ENCODE results near the gene RPGRIP1.

DNA sequence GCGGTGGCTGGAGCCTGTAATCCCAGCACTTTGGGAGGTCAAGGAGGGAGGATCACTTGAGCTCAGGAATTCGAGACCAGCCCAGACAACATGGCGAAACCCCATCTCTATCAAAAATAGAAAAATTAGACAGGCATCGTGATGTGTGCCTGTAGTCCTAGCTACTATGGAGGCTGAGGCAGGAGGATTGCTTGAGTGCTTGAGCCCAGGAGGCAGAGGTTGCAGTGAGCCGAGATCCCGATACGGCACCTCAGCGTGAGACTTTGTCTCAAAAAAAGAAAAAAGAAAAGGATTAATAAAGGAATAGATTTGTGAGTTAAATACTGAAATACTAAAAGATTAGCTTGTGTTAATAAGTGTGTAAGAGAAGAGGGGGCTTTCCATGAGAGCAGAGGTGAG, 29.4 kb downstream of the RPGRIP1 start:
- TF ChIP-seq, protein P1, sequence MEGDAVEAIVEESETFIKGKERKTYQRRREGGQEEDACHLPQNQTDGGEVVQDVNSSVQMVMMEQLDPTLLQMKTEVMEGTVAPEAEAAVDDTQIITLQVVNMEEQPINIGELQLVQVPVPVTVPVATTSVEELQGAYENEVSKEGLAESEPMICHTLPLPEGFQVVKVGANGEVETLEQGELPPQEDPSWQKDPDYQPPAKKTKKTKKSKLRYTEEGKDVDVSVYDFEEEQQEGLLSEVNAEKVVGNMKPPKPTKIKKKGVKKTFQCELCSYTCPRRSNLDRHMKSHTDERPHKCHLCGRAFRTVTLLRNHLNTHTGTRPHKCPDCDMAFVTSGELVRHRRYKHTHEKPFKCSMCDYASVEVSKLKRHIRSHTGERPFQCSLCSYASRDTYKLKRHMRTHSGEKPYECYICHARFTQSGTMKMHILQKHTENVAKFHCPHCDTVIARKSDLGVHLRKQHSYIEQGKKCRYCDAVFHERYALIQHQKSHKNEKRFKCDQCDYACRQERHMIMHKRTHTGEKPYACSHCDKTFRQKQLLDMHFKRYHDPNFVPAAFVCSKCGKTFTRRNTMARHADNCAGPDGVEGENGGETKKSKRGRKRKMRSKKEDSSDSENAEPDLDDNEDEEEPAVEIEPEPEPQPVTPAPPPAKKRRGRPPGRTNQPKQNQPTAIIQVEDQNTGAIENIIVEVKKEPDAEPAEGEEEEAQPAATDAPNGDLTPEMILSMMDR (IDR thresholded peaks at IDR 0.05) = no peak
- TF ChIP-seq POLR2A (IDR thresholded peaks at IDR 0.05; ENCODE audit: low read depth) (no peak), POLR2AphosphoS5 (IDR thresholded peaks at IDR 0.05) (no peak)

Measured in esophagus muscularis mucosa (tissue), 3 donors.